Inflammatory macrophage (primary cell): ENCODE measurements around the gene RPS6KA5.
"Not testable (repeated sequence)": the region's sequence is repeated elsewhere in the genome, so short reads cannot be mapped to it uniquely, and the experiment has no call there.

Experiments
- DNase-seq, 2 donors: peaks; one replicate each; pipeline ENCODE4 v3.0.0-alpha.2; 2020 to 2022

Gene RPS6KA5

DNA sequence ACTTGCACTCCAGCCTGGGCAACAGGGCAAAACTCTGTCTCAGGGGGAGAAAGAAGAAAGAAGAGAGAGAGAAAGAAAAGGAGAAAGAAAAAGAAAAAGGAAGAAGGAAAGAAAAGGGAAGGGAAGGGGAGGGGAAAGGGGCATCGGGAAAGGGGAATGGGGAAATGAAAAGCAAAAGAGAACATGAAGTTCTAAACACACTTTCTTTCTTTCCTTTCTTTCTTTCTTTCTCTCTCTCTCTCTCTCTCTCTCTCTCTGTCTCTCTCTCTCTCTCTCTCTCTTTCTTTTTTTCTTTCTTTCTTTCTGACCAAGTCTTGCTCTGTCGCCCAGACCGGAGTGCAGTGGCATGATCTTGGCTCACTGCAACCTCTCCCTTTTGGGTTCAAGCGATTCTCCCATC, 76.9 kb downstream of the RPS6KA5 start:
- DNase-seq: no peak

GRCh38 chr14:90981636-90982035, 78.8 kb downstream of the RPS6KA5 start:
- no peak for DNase-seq

- DNase-seq: not testable (repeated sequence)
Measured at GRCh38 chr14:90980636-90981035, 79.8 kb downstream of the RPS6KA5 start.

- no peak for DNase-seq
Measured at GRCh38 chr14:90979515-90979914, 80.9 kb downstream of the RPS6KA5 start.

DNA sequence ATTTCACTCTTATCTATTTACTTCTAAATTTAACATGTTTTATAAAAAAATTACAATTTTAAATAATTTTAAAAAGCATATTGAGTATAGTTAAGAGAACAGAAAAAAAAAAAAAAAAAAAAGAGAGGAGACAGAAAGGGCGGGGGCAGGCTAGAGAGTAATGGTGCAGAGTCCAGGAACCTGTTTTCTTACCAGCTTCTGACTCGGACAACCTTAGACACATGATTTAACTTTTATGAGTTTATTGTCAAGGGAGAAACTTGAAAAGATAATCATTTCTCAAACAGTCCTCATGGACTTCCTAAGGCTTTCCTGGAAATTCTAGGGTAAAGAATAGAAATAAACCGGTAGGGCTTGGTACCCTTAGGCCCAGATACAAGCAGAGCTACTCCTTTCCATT, 84.3 kb downstream of the RPS6KA5 start:
- DNase-seq: no peak

GRCh38 chr14:90971687-90972086, 88.8 kb downstream of the RPS6KA5 start:
- DNase-seq: no peak

GRCh38 chr14:90970167-90970600, 90.3 kb downstream of the RPS6KA5 start:
- DNase-seq: peak in 1 of 2 donors; percentile 44

DNA sequence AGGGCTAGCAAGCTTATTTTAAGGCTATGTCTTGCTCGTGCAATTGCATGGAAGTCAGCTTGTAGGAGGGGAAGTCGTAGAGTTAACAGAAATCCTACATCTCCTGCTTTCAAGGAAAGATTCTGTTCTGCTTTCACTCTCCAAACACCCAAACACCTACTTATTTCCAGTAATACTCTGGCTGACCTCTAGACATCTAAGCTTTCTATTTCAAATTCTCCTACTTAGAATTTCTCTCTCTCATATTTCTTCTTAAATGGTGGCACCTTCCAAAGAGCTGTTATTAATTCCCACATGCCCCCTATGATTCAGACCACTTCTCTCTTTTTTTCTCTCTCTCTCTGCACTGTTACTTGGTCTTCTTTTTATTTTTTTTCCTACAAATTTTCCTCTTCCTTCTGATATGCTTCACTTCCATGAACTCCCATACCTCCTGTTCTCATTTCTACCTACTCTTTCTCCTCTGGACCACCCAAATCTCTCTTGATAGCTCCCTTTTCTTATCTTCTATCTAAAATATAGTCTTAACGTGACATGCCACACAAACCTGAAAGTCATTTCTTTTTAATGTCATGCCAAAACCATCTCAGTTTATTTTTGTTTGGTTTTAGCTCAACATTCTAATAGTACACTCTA, 90.8 kb downstream of the RPS6KA5 start:
- peak; percentile 76 to 79 for DNase-seq

GRCh38 chr14:90968025-90968424, 92.4 kb downstream of the RPS6KA5 start:
- peak; percentile 28 to 52 for DNase-seq

GRCh38 chr14:90966493-90966892, 93.9 kb downstream of the RPS6KA5 start:
- no peak for DNase-seq

DNA sequence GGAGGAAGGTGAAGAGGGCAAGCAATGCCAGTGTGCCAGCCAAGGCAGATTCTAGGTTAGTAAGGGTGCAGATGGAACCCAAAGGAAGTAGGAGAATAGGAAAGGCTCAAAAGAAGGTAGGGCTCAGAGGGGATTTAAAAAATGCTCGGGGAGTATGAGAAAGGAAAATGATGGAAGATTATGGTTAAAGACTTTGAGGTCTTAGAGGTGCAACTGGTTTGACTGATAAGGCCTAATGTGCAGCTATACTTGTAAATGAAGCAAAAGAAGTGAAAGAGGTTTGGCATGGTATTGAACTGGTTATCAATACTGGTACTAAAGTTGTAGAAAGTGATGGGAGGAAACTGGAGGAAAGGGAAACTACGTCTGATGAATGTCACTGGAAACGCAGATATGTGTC, 94.7 kb downstream of the RPS6KA5 start:
- DNase-seq: no peak

DNA sequence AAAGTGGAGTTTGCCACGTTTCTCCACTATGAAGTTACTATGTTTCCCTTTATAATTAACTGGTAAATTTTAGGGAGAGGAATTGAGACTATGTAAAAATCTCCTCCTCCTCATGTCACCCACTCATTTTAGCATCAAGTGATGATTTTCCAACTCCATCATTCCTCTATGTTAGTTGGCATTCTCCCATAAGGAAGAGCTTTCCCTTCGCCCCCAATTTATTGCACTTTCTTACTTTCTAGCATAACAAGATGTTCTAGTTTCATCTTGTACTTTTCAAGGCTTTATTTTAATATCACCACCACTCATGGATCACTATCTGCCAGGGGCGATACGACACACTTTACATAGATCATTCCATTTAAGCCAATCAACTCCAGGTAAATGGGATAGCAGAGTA, 97.1 kb downstream of the RPS6KA5 start:
- DNase-seq: no peak

DNA sequence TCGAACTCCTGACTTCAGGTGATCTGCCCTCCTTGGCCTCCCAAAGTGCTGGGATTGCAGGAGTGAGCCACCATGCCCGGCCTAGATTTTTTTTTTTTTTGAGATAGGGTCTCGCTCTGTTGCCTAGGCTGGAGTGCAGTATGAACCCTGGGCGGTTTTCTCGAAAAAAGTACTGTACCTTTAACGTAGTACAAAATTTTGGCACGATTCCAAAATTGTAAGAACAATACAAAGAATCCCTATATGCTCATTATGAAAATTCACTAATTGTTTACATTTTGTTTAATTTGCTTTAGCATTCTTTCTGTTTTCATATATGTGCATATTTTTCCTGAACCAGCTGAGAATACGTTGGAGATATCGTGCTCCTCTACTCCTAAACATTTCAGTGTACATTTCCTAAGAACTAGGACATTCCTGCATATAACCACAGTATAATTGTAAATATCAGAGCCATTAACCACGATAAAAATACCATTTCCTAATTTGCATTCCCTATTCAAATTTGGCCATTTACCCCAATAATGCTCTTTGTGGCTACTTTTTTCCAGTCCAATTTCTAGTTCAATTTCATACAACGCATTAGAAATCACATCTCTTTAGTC, 97.8 kb downstream of the RPS6KA5 start:
- DNase-seq: no peak

GRCh38 chr14:90960818-90961217, 99.6 kb downstream of the RPS6KA5 start:
- no peak for DNase-seq

DNA sequence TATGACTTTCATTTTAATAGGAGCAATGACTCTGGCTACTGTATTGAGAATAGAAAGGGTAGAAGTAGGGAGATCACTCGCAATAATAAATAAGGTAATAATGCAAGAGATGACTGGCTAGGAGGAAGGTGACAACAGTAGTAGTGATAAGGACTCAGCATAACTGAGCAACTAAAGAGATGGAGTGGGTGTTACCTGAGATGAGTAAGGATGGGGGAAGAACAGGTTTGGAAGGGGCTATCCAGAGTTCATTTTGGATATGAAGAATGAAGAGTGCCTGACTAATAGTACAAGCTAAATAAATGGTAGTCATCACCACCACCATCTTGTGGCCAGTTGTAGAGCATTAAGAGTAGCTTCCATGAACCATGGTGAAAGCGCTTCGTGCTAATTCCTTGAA, 101.1 kb downstream of the RPS6KA5 start:
- no peak for DNase-seq

DNA sequence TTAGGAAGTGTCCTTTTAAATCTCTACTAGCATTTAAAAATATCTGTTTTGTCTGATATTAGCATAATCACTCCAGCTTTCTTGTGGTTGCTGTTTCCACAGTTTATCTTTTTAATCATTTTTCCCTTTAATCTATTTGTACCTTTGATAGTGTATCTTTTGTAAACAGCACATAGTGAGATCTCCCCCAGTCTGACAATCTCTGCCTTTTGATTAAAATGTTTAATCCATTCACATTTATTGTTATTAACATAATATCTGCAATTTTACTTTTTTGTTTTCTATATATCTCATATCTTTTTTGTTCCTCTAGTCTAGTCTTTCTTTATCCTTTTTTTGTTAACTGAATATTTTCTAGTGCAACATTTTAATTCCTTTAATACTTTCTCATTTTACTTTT, 104.2 kb downstream of the RPS6KA5 start:
- no peak for DNase-seq

DNA sequence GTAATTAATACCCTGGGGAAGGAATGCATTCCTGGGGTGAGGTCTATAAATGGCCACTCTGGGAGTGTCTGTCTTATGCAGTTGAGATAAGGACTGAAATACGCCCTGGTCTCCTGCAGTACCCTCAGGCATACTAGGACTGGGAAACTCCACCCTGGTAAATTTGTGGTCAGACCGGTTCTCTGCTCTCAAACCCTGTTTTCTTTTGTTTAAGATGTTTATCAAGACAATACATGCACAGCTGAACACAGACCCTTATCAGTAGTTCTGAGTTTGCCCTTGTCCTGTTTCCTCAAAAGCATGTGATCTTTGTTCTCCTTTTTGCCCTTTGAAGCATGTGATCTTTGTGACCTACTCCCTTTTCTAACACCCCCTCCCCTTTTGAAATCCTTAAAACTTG, 106.8 kb downstream of the RPS6KA5 start:
- DNase-seq: not testable (repeated sequence)

GRCh38 chr14:90943367-90943766, 117.1 kb downstream of the RPS6KA5 start:
- DNase-seq: no peak

DNA sequence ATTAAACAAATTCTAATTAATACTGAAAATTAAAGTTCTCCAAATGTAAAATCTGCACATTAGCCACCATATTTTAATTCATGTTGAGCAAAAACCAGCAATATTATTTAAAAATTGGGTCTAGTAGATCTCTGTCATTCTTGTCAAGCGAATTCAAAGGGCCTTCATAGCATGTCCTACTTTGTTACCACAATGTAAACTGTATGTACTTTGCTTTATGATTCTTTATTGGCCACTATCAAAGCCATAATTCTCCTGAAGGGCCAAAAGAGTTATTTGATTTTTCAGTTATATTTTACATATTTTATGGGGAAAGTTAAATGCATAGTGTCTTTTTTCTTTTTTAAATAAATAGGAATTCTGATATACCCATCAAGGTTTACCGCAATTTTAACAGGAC, 117.9 kb downstream of the RPS6KA5 start:
- DNase-seq: no peak

DNA sequence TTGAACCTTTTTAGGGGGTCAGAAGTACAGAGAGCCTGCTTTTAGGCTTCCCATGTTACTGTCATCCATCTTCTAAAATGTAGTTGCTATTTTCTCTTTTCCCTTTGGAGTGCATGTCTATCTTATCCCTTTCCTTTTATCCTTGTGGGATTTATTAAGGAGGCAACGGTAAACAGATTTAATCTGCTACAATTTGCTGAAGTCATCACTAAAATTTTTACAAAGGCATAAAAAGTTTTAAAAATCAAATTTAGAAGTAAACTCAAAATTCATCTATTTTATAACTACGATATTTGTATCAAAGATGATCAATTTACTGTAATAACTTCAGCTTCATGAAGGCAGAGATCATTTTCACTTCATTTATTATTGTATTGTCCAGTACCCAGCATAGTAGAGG, 118.7 kb downstream of the RPS6KA5 start:
- DNase-seq: no peak

DNA sequence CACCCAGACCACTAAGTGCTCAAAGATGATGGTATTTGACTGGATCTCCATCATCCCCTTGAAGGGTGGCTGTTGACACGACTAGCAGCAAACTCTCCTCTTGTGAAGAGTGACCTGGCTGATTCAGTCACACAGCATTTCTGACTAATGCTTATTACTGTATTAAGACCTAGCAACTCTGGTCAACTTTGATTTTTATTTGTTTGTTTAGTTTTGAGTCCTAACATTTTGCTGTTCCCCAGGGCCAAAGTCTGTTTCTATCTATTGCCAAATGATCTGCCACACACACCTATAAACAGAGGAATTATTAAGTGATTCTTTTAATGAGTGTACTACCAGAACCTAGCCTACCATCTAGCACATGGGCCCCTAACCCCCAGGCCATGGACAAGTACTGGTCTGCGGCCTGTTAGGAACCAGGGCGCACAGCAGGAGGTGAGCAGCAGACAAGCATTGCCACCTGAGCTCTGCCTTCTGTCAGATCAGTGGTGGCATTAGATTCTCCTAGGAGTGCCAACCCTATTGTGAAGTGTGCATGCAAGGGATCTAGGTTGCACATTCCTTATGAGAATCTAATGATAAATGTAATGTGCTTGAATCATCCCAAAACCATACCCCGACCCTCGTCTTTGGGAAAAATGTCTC, 120.0 kb downstream of the RPS6KA5 start:
- DNase-seq: no peak

GRCh38 chr14:90939252-90939795, 121.1 kb downstream of the RPS6KA5 start:
- not testable (repeated sequence) for DNase-seq

DNA sequence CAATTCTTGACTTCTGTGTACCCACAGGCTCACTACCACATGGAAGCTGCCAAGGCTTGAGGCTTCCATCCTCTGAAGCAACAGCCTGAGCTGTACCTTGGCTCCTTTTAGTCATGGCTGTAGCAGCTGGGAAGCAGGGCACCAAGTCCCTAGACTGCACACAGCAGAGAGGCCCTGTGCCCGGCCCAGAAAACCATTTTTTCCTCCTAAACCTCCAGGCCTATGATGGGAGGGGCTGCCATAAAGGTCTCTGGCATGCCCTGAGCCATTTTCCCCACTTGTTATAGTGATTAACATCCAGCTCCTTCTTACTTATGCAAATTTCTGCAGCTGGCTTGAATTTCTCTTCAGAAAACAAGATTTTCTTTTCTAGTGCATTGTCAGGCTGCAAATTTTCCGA, 121.8 kb downstream of the RPS6KA5 start:
- no peak for DNase-seq
